Calu3 (cell line): ENCODE measurements around the gene NAV2. TPM values are rescaled to one million over a fixed set of nuclear protein-coding genes. Genes with fewer than 3 reads are reported as not detected.

Experiments used
- BruUV-seq: library from RNA; stranded (reverse); fragments of 400-500 nt; replicated peaks from 2 replicates; lab custom pipeline; 2021; lab: Mats Ljungman, UMichigan
- CTCF ChIA-PET: fragments of 300-600 bp; sonication (Branson Sonifier 250); formaldehyde crosslinking; loops from one replicate; lab custom pipeline; 2022; ENCODE audit warnings: antibody characterized with exemption; lab: Charles Lee
- DNase-seq: peaks from one replicate; pipeline ENCODE4 v3.0.0; 2022
- H3K27ac Mint-ChIP-seq: one replicate; pipeline ENCODE4 v1.8.0; 2022; ENCODE audit warnings: mixed read lengths; ENCODE audit not compliant: unreplicated experiment
- H3K27me3 Mint-ChIP-seq: one replicate; pipeline ENCODE4 v1.8.0; 2022; ENCODE audit warnings: mixed read lengths; ENCODE audit not compliant: unreplicated experiment
- H3K36me3 Mint-ChIP-seq: one replicate; pipeline ENCODE4 v1.8.0; 2022; ENCODE audit warnings: mild to moderate bottlenecking, moderate library complexity, mixed read lengths; ENCODE audit not compliant: insufficient read depth, unreplicated experiment
- H3K4me1 Mint-ChIP-seq: one replicate; pipeline ENCODE4 v1.8.0; 2022; ENCODE audit warnings: mild to moderate bottlenecking, low read depth, mixed read lengths; ENCODE audit not compliant: unreplicated experiment
- H3K4me3 Mint-ChIP-seq: one replicate; pipeline ENCODE4 v1.8.0; 2022; ENCODE audit warnings: mild to moderate bottlenecking, low read depth, moderate library complexity, mixed read lengths; ENCODE audit not compliant: unreplicated experiment
- H3K9me3 Mint-ChIP-seq: one replicate; pipeline ENCODE4 v1.8.0; 2022; ENCODE audit warnings: low read depth, mixed read lengths; ENCODE audit not compliant: unreplicated experiment
- intact Hi-C: fragments of 100-400 bp; cut with micrococcal nuclease; formaldehyde crosslinking; loops from one replicate; pipeline ENCODE4 v1.10.0; 2022; ENCODE audit not compliant: unreplicated experiment
- total RNA-seq: library from RNA; stranded (reverse); gene quantifications from 2 replicates; pipeline ENCODE4 v1.2.3, GENCODE V29; 2022
- TF ChIP-seq, protein P1 (sequence below): fragments of 200-600 bp; IDR thresholded peaks from one replicate; pipeline ENCODE4 v1.8.0; 2022; ENCODE audit warnings: antibody characterized with exemption; ENCODE audit not compliant: unreplicated experiment

The NAV2 gene
- total RNA-seq, 1 experiment from 2014 or later: 21.4 TPM

DNA sequence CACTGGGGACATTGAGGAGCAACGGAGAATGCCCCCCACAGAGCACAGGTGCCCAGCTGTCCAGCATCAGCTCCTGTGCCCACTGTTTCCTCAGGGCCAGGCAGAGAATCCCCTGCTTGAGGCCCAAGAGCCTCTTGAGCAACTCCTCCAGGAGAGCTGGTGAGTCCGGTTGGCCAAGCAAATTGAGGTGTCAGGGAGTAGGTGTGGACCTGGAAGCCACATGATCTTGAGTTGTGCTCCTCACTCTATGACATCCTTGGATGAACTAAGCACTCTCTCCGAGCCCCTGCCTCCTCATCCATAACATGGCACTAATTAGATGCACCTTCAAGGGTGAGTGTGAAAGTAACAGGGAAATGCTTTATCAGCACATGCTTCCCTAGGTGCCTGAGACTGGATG lies 326.3 kb downstream of the NAV2 start:
- TF ChIP-seq, protein P1, sequence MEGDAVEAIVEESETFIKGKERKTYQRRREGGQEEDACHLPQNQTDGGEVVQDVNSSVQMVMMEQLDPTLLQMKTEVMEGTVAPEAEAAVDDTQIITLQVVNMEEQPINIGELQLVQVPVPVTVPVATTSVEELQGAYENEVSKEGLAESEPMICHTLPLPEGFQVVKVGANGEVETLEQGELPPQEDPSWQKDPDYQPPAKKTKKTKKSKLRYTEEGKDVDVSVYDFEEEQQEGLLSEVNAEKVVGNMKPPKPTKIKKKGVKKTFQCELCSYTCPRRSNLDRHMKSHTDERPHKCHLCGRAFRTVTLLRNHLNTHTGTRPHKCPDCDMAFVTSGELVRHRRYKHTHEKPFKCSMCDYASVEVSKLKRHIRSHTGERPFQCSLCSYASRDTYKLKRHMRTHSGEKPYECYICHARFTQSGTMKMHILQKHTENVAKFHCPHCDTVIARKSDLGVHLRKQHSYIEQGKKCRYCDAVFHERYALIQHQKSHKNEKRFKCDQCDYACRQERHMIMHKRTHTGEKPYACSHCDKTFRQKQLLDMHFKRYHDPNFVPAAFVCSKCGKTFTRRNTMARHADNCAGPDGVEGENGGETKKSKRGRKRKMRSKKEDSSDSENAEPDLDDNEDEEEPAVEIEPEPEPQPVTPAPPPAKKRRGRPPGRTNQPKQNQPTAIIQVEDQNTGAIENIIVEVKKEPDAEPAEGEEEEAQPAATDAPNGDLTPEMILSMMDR: no peak
- Mint-ChIP-seq H3K27me3 (no peaks in the 10 kb centered on the region), H3K4me1 (peaks cover 21% of the 10 kb centered on the region), H3K4me3 (no peak overlapping the region), H3K9me3 (no peaks in the 10 kb centered on the region), H3K27ac (no peak overlapping the region), H3K36me3 (no peaks in the 10 kb centered on the region)
- intact Hi-C loops: no loop called here
- CTCF ChIA-PET: no interaction called here
- no peak for DNase-seq
- BruUV-seq: no TSS peak

DNA sequence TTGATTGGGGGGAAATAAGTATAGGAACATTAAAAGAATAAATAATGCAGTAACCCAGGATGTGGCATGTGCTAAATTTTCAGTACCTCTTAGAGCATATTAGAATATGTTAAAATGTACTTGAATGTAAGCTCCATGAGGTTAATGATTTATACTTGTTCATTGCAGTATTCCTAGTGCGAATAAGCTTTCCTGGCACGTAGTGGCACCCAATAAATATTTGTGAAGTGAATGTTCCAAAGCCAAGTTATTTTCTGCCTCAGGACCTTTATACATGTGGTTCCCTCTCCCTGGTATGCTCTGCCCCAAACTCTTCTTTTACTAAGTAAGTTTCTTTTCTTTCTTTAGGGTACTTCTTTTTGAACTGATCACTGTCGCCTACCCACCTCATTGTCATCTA lies 328.9 kb downstream of the NAV2 start:
- peaks cover 21% of the 10 kb centered on the region for H3K4me1 Mint-ChIP-seq
- DNase-seq: no peak

DNA sequence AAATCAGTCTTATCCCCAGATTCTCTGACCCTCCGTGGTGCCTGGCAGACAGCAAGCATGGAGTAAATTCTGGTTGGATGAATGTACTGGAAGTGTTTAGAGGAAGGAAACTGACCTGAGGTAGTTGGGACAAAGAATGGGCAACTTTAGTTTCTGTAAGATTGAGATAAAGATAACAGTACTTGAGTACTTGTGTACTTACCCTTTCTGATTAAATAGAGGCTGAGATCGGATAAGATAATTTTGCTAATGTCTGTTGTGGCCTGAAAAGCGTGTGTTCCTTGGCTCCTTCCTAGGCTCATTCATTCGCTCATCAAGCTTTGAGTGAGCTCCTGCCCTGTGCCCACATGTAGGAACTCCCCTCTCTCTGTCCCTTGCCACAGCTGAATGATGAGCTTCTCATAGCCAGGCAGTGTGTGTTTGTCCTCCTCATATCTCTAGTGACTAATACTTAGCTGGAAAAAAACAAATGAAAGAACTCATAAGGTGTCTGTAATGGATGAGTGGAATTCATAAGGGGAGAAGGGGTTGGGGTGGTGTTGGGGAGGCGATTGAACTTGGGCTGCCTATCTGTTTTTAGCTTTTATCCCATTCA lies 329.5 kb downstream of the NAV2 start:
- no peaks in the 10 kb centered on the region for H3K27me3 Mint-ChIP-seq
- no peak overlapping the region for H3K4me3 Mint-ChIP-seq
- CTCF ChIA-PET: interaction anchor here (0.9 kb wide), 1 partner anchor 88 kb away, joined by 3 read pairs; no protein-coding TSS in a partner anchor
- H3K9me3 Mint-ChIP-seq: no peaks in the 10 kb centered on the region
- peaks cover 21% of the 10 kb centered on the region for H3K4me1 Mint-ChIP-seq
- TF ChIP-seq, protein P1: no peak
- H3K27ac Mint-ChIP-seq: no peak overlapping the region
- H3K36me3 Mint-ChIP-seq: no peaks in the 10 kb centered on the region
- BruUV-seq: no TSS peak
- intact Hi-C loops: no loop called here
- DNase-seq: no peak

More for the DNA sequence above, 328.9 kb downstream of the NAV2 start:
- Mint-ChIP-seq H3K9me3 (no peaks in the 10 kb centered on the region), H3K27ac (no peak overlapping the region), H3K4me3 (no peak overlapping the region), H3K27me3 (no peaks in the 10 kb centered on the region), H3K36me3 (no peaks in the 10 kb centered on the region)
- TF ChIP-seq, protein P1: no peak
- intact Hi-C loops: no loop called here
- CTCF ChIA-PET: interaction anchor here (0.6 kb wide), 1 partner anchor 264 kb away, joined by 4 read pairs; no protein-coding TSS in a partner anchor
- no TSS peak for BruUV-seq

DNA sequence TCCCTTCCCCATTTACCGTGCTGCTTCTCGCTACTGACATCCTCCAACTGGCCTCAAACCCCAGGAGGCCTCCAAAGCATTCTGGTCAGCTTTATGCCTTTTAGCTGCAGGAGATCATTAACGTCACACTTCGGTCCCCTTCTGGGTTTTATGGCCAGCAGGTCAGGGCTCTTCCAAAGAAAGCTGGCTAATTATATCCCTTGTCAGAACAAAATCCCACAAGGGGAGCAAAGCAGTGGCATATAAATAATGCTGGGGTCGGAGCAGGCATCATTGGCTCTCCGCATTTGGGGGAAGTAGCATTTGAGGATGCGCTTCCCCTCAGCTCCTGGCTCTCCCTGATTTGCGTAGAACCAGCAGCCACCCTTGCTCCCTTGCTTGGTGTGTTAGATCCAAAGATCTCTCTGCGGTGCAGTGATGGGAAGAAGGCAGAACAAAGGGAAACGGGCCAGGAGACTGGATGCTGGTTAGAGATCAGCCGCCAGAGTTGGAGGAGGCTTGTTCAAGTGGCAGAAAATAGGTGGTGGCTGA lies 330.2 kb downstream of the NAV2 start:
- DNase-seq: no peak
- CTCF ChIA-PET: interaction anchor here (0.9 kb wide), 1 partner anchor 89 kb away, joined by 3 read pairs; no protein-coding TSS in a partner anchor
- intact Hi-C loops: no loop called here
- no TSS peak for BruUV-seq
- Mint-ChIP-seq H3K4me1 (peaks cover 21% of the 10 kb centered on the region), H3K4me3 (no peak overlapping the region), H3K27me3 (no peaks in the 10 kb centered on the region), H3K27ac (no peak overlapping the region), H3K36me3 (no peaks in the 10 kb centered on the region), H3K9me3 (no peaks in the 10 kb centered on the region)
- TF ChIP-seq, protein P1: no peak
